ENCODE results near the gene TNK1.

TNK1 gene

DNA sequence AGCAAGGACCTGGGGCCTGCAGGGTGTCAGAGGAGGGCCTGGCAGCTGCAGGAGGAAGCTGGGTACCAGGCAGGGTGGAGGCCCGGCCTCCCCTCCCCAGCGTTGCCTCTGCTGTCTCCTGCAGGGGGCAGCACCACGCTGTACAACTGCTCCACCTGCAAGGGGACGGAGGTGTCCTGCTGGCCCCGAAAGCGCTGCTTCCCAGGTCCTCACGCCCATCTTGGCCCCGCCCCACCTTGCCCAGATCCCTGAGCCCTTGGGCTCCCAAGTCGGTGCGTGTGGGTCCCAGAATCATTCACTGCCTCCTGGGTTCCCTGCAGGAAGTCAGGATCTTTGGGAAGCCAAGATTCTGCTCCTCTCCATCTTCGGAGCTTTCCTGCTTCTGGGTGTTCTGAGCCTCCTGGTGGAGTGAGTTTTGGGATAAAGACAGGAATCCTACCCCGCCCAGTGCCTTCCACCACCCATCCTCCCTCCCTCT, 24.8 kb upstream of the TNK1 start:
- Histone ChIP-seq H3K27me3 (ENCODE audit: insufficient read depth, low read length, poor library complexity) (no peaks in the 10 kb centered on the region), H3K4me2 (ENCODE audit: insufficient read depth, low read length) (peak overlapping the region; percentile 17; the same call in 1 of the 2 replicates), H4K20me1 (ENCODE audit: insufficient read depth, low read length) (no peaks in the 10 kb centered on the region), H3K9ac (ENCODE audit: low read depth, low read length) (0 out of 2 replicates have a peak overlapping the region, but pooled peaks have one; percentile 7), H3K4me1 (ENCODE audit: insufficient read depth, low read length) (peaks cover 7% of the 10 kb centered on the region), H2AFZ (ENCODE audit: low read depth, low read length) (peak overlapping the region; percentile 64), H3K79me2 (ENCODE audit: insufficient read depth, low read length) (no peaks in the 10 kb centered on the region), H3K36me3 (ENCODE audit: insufficient read depth, low read length) (peaks cover 2% of the 10 kb centered on the region; the same call in 1 of the 2 replicates), H3K27ac (ENCODE audit: low read length) (no peak overlapping the region), H3K4me3 (ENCODE audit: low read depth in 1 of 2, low read length in 2 of 2) (no peak overlapping the region), H3K9me3 (ENCODE audit: insufficient read depth, low read length, severe bottlenecking) (no peaks in the 10 kb centered on the region)
- DNase-seq (peak; percentile 86), ATAC-seq (ENCODE audit: insufficient read depth, low read depth) (peak; percentile 97)
- TF ChIP-seq CTCF (IDR thresholded peaks at IDR 0.05; ENCODE audit: borderline replicate concordance, extremely low read depth, low read length, poor library complexity, severe bottlenecking) (peak; percentile 98), EZH2 (IDR thresholded peaks at IDR 0.05; ENCODE audit: borderline replicate concordance, low read depth, low read length, severe bottlenecking) (no peak)

- peaks cover 7% of the 10 kb centered on the region for H3K4me1 ChIP-seq (ENCODE audit: insufficient read depth, low read length)
- ATAC-seq (ENCODE audit: insufficient read depth, low read depth) (no peak), DNase-seq (no peak)
- no peak overlapping the region for H3K9ac ChIP-seq (ENCODE audit: low read depth, low read length)
- H3K4me2 ChIP-seq (ENCODE audit: insufficient read depth, low read length): no peak overlapping the region
- H3K4me3 ChIP-seq (ENCODE audit: low read depth in 1 of 2, low read length in 2 of 2): no peak overlapping the region
- H4K20me1 ChIP-seq (ENCODE audit: insufficient read depth, low read length): no peaks in the 10 kb centered on the region
- H3K27me3 ChIP-seq (ENCODE audit: insufficient read depth, low read length, poor library complexity): no peaks in the 10 kb centered on the region
- no peak for TF ChIP-seq CTCF (IDR thresholded peaks at IDR 0.05; ENCODE audit: borderline replicate concordance, extremely low read depth, low read length, poor library complexity, severe bottlenecking)
- TF ChIP-seq EZH2 (IDR thresholded peaks at IDR 0.05; ENCODE audit: borderline replicate concordance, low read depth, low read length, severe bottlenecking): no peak
- H3K9me3 ChIP-seq (ENCODE audit: insufficient read depth, low read length, severe bottlenecking): no peaks in the 10 kb centered on the region
- no peak overlapping the region for H3K27ac ChIP-seq (ENCODE audit: low read length)
- H3K79me2 ChIP-seq (ENCODE audit: insufficient read depth, low read length): no peaks in the 10 kb centered on the region
- H3K36me3 ChIP-seq (ENCODE audit: insufficient read depth, low read length): no peaks in the 10 kb centered on the region; the same call in 1 of the 2 replicates
- H2AFZ ChIP-seq (ENCODE audit: low read depth, low read length): no peak overlapping the region
Measured at GRCh38 chr17:7356756-7357155, 24.1 kb upstream of the TNK1 start.

GRCh38 chr17:7357381-7357780, 23.5 kb upstream of the TNK1 start:
- peaks cover 7% of the 10 kb centered on the region for H3K4me1 ChIP-seq (ENCODE audit: insufficient read depth, low read length)
- no peak overlapping the region for H3K27ac ChIP-seq (ENCODE audit: low read length)
- H3K36me3 ChIP-seq (ENCODE audit: insufficient read depth, low read length): no peaks in the 10 kb centered on the region
- no peaks in the 10 kb centered on the region for H4K20me1 ChIP-seq (ENCODE audit: insufficient read depth, low read length)
- TF ChIP-seq EZH2 (IDR thresholded peaks at IDR 0.05; ENCODE audit: borderline replicate concordance, low read depth, low read length, severe bottlenecking): no peak
- no peak for TF ChIP-seq CTCF (IDR thresholded peaks at IDR 0.05; ENCODE audit: borderline replicate concordance, extremely low read depth, low read length, poor library complexity, severe bottlenecking)
- no peaks in the 10 kb centered on the region for H3K27me3 ChIP-seq (ENCODE audit: insufficient read depth, low read length, poor library complexity)
- no peak overlapping the region for H2AFZ ChIP-seq (ENCODE audit: low read depth, low read length)
- DNase-seq (no peak), ATAC-seq (ENCODE audit: insufficient read depth, low read depth) (no peak)
- no peaks in the 10 kb centered on the region for H3K9me3 ChIP-seq (ENCODE audit: insufficient read depth, low read length, severe bottlenecking)
- no peak overlapping the region for H3K4me3 ChIP-seq (ENCODE audit: low read depth in 1 of 2, low read length in 2 of 2)
- H3K9ac ChIP-seq (ENCODE audit: low read depth, low read length): no peak overlapping the region
- H3K79me2 ChIP-seq (ENCODE audit: insufficient read depth, low read length): no peaks in the 10 kb centered on the region
- no peak overlapping the region for H3K4me2 ChIP-seq (ENCODE audit: insufficient read depth, low read length)

All from DND-41 (cell line).